Stimulated activated CD8-positive, alpha-beta memory T cell treated with anti-CD3 and anti-CD28 coated beads, Interleukin-15, amount 100 ng/mL, for 48 hours (primary cell): ENCODE results near the gene SLC35B4.

ENCODE experiments used
- DNase-seq, 2 donors: peaks; one replicate each; pipeline ENCODE4 v3.0.0-alpha.2; 2020; ENCODE audit warnings: low read depth in 2 of 2

The SLC35B4 gene, protein sequence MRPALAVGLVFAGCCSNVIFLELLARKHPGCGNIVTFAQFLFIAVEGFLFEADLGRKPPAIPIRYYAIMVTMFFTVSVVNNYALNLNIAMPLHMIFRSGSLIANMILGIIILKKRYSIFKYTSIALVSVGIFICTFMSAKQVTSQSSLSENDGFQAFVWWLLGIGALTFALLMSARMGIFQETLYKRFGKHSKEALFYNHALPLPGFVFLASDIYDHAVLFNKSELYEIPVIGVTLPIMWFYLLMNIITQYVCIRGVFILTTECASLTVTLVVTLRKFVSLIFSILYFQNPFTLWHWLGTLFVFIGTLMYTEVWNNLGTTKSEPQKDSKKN

DNA sequence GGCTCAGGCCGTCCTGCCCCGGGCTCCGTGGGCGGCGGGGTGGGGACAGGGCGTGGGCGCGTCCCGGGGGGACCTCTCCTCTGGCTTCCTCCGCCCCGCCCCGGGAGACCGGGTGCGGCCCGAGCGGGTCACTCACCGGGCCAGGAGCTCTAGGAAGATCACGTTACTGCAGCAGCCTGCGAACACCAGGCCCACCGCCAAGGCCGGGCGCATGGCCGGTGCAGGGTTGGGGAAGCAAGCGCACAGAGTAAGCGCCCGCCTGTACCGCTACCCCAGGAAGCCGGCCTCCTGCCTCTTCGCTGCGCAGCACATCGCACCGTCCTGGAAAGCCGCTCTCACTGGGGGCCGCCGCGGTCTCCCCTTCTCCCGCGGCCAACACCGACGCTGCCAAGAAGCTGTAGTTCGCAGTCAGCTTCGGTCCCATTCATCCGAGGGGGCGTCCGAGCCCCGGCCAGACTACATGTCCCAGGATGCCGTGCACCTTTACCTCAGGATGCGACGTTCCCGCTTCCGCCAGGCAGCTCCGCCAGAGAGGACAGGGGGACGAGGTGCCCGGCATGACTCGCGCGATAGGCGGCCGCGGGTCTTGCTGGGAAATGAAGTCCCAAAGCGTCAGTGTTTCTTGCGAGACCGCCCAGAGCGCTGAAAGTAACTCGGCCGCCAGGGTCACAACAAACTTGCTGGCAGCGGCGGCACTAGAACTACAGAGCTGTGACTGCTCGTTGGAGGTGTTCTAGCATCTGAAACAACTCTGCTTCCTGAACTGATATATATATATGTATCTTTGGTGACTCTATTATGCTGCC is at the start of gene SLC35B4:
Gene SLC35B4, minus strand, starts transcription at position 392 of the 806 bp plus-strand sequence. Its CDS starts 179 bp downstream, at position 213.
- peak; percentile 92 to 94 for DNase-seq

DNA sequence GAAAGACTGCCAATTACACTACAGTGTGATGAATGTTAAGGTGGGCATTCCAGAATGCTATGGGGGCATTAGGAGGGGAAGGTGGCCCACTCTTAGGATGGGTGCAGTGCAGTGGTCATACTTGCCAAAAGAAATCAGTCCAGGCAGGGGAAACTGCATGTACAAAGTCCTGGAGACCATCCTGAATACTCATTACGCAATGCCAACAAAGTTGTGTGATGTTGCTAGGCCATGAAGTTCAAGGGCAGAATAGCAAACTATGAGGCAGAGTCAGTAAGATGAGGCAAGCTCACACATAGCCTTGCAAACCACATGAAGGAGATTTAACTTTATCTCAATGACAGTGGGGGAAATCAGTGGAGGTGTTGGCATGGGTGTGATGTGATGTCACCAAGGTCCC is 49.8 kb upstream of the SLC35B4 start:
- DNase-seq = no peak

DNA sequence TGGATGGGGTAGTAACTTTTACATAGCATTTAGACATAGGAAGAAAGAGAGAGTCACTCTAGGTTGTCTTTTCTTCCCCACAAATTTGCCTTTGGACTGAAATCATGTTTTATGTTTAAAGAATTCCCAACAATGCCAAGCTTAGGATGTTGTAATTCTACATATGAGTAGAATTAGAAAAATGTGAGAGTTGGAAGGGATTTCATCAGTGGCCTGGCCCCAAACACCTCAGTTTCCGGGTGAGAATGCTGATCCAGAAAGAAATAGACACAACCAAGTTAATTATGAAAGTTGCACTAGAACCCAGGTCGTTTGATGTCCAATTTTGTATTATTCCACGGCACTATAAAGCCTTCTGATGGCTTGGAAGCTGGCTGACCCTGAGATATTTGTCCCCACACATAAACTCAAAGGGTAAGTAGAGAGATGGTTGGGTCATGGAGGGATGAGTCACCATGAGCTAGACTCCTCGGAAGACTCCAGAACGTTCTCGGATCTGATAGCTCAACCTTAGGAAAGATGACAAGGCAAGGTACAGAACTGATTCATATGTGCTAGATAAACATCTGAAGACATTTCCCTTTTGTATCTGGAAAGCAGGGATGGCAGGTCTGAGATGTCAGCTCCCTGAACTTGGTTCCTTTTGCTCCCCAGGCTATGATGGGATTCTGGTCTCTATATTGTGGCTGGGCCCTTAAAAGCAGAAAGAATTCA is 48.8 kb upstream of the SLC35B4 start:
- no peak for DNase-seq

DNA sequence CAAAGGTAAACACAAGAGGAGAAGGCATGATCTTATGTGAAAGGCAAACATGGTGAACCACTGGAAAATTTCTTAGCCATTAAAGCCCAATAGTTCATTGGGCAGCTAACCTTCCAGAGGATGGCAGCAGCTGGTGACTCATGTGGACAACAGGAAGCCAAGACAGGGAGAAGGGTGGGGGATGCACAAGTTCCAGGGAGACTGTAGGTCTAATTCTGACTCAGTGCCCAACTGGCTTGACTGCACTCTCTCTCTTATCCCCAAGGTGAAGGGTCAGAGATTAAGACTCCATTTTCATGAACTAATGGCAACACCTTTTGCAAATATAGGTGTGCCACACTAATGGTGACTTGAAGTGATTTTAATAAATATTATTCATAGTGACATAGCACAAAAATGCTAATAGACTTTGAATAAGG is 47.9 kb upstream of the SLC35B4 start:
- no peak for DNase-seq

DNA sequence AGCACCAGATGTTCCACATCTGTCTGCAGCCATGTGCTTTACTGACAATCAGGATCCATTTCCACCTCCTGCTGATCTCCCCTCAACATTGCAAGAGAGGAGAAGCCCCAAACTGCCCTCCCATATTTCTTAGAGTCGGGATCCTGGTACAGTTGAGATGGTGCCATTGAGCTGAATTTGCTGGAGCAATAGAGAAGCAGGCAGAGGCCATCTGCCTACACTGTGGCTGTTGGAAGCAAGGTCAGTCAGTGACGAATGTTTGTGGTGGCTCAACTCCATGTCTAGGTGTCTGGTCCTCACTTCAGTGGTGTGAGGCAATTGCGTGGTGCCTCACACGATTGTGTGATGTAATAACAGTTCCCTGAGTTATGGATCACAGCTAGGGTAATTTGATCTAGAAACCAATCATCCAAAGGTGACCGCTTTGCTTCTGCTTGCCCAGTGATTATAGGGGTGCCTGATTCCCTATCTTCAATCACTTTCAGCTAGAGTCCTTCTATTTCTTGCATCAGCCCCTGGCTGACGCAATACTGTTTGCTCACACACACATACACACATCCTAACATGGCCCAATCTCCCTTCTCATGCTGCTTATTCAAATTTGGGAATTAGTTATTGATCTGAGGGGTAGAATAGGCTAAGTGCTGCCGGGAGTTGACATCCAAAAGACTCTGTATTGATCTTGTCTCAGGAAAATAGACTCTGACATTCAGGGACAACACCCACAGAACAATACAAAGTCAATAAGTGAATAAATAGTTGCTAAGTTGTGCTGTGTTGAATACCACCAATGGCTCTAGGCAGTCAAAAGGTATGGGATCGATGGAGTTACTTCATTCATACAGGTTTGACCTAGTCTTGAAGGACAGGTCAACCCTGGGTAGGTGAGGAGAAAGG is 46.1 kb upstream of the SLC35B4 start:
- no peak for DNase-seq

DNA sequence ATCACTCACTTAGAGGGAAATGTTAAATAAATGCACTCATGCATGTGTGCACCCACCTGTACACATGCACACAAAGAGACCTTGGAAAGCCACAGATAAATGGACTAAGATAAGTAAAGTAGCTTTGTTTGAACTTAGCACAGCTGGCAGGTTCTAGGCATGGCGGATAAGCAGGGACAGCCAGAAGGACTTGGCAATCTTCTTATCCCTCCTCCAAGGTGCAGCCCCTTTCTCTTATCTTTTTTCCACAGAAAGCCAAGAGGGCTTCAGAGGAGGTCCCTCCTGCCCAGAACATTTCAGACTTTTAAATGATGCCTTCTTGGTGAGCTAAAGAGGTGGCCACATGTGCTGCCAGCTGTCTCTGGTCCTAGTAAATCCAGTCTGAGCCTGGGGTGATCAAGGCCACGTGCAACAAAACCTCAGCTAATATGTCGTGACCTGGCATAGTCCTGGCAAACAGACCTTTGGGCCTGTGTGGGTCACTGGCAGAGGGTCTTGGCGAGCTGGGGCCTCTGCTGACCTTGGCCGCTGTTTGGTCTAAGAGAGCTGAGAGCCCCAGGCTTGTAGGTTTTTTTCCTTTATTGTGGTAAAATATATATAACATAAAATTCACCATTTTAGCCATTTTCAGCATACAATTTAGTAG is 43.2 kb upstream of the SLC35B4 start:
- DNase-seq = no peak

DNA sequence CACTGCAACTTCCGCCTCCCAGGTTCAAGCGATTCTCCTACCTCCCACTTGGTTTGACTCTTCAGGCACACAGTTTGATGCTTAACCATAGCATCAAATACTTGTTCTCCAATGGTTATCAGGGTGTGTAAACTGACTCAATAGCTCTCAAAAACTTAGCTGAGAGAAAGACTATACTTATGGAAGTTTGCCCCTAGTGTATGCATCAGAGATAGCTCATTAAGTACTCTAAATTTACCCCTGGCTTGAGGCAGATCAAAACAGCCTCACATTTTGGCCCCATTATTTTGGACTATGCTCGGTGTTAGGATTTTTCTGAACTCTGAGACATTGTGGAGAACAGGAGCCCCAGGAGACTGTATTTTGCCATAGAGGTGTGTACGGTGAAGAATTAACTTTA is 40.8 kb upstream of the SLC35B4 start:
- no peak for DNase-seq

DNA sequence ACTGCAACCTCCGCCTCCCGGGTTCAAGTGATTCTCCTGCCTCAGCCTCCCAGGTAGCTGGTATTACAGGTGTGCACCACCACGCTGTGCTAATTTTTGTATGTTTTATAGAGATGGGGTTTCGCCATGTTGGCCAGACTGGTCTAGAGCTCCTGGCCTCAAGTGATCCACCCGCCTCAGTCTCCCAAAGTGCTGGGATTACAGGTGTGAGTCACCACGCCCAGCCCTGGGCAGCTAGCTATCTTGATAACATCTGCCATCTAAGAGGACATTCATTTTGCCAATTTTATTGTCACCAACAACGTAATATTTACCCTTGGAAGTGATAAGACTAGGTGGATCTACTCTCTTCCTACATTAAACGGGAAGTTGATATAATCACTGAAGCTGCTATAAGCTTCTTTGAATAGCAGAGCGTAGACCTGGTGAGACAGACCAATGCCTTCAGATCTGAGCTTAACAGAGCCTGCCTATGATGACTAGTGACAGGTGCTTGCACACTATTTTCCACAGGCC is 39.7 kb upstream of the SLC35B4 start:
- no peak for DNase-seq

DNA sequence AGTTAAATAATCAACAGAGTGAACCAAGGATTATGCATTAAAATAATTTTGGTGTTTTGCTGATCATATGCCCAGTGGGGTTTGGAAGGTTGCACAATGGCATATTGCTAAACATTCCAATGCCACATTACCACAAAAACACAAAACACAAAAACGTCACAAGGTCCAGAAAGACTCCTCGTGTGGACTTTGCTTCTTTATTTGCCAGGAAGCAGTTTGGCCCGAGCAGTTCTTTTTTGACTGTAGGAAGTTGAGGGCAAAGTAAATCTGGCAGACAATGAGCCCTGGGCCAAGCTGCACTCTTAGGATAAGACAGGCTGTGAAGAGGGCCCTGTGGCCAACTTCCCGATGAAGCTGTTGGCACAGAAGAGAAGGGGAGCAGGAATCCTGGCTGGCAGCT is 39.2 kb upstream of the SLC35B4 start:
- DNase-seq = no peak

DNA sequence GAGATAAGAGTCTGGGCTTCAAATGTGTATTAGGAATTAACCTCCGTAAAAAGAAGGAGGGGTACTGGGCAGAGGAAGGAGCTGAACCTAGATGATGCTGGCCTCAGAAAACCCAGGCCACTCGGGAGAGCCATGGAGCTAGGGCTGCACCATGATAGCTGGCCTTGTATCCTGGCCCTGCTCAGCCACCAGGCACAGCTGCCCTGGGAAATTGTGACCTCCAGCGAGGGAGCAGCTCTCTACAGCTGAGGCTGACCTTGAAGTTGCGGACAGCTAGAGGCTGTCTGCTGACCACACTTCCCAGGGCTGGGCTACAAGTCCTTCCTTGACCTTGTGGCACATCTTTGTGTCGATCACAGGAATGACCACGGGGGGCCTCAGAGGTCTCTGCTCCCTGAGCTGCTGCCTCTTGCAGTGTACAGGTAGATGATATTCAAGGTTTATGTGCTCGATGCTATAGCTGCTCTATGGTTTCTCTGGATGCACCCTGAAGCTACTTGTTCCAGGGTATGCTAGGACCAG is 38.3 kb upstream of the SLC35B4 start:
- no peak for DNase-seq

DNA sequence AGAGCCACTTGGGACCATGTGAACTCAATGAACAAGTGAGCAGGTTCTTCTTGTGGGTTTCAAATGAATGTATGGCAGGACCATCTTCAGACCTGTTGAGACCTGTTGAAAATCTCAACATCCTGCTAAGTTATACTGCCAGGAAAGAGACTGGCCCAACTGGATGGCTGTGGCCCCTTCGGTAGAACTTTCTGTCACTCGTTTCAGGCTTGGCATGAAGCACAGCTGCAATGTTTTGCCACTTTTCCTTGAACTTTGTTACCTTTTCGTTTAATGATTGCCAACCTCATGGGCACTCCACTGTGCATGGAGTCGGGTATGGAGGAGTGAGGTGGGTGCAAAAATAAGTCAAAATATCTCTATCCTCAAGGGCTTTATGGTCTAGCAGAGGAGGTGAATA is 36.7 kb upstream of the SLC35B4 start:
- no peak for DNase-seq

DNA sequence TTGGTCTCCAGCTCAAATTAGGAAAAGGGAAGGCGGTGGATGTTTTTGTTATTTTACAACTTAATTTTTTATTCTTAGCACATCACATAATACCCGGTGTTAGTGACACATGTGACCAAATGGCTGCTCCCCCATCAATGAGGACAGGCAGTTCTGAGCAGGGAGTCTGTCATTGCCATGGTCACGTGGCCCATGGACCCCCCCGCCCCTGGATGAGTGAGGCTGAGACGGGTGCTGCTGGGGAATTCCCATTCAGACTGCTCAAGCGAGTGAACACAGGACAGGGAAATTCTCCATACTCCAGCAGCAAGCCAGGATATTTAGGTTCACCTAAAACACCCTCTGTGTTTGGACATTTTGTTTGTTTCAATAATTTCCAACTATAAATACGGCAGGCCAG is 34.7 kb upstream of the SLC35B4 start:
- no peak for DNase-seq

DNA sequence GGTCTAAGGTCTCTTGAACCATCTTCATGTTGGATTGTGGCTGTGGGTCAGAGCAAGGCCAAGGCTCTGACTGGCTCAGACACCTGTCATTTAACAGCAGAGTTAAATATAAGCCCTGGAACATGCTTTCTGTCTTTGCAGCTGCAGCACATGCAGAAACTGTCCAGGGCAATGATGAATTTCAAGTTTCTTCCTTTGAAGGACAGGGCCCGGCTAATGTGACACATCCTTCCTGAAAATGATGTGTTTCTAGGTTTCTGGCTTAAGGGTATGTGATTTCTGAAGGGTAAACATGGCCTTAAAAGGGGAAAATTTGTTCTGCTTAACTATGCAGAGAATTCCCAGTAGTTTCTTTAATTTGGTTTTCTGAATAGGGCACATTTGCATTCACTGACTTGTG is 34.0 kb upstream of the SLC35B4 start:
- DNase-seq = no peak

DNA sequence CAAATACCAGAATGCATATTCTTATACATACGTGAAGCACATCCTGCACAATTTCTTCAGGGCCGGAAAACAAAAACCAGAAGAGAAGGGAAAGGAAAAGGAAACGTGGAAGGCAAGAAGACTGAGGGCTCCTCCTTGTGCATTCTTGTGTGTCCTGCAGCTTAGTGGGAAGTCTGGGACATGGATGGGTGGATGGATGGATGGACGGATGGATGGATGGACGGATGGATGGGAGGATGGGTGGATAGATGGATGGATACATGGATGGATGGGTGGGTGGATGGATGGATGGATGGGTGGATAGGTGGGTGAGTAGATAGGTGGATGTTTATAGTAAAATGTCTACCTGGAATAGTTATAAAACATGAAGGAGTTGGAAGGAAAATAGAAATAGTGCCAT is 30.8 kb upstream of the SLC35B4 start:
- no peak for DNase-seq

DNA sequence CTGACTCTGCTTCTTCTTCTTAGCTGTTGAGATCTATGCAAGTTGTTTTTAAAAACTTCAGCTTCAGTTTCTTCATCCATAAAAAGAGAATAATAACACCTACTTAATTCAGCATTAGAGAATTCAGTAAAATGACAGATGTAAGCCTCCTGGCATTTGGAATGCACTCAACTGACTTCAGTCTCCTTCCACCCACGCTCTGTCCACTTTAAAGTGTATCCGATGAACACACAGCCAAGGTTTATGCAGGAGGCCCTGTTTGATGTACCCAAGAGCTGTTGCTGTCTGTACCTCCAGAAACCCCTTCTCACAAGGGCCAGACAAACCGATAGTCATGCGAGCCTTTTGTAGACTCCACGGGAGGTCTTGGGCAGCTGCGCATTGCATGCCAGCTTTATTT is 27.1 kb upstream of the SLC35B4 start:
- no peak for DNase-seq

DNA sequence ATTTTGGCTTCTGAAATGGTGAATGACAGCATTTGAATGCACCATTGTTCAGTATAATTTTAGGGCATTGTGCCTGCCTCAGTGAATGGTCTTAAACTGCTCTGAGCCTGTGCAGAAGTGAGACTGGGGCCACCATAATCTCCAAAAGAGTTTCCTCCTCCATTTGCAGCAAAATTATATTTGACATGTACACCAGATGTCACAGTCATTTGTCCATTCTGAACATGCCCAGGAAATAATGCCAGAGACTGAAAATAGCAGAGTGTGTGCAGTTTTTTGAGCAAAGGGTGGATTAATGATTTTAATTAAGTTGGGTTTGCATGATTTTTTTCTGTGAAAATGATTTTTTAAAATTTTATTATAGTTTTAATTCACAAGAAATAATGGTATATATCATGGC is 26.4 kb upstream of the SLC35B4 start:
- DNase-seq = no peak

DNA sequence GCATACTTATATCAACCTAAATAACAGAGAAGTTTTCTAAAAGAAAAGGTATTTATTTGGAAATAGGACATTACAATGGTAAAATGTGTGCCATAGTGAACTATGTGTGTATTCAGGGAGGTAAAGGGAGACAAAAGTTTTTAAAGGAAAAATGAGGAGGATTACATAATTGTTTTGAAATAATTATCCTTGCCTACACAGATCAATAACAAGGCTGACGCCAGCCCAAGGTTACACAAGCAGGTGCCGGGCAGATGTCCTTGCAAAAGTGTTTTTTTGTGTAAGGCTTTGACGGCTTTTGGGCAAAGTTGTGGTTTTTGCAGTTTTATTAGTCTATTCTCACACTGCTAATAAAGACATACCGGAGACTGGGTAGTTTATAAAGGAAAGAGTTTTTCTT is 22.7 kb upstream of the SLC35B4 start:
- DNase-seq = no peak

DNA sequence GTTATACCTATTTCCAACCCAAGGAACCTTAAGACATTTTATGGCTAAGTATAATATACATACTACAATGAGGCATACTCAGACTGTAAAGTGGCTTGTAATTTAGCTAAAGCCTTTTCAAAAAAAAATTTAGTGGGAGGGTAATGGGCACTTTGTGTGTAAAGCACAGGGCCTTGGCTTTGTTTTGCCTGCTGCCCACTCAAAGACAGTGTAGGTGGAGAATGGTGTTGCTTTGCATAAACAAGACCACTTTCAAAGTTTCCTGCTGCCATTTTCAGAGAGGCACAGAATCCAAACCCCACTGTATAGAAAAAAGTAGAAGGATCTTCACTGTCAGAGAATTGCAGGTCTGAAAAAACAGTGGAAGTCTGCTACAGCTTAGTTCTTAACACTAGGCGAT is 21.2 kb upstream of the SLC35B4 start:
- no peak for DNase-seq

DNA sequence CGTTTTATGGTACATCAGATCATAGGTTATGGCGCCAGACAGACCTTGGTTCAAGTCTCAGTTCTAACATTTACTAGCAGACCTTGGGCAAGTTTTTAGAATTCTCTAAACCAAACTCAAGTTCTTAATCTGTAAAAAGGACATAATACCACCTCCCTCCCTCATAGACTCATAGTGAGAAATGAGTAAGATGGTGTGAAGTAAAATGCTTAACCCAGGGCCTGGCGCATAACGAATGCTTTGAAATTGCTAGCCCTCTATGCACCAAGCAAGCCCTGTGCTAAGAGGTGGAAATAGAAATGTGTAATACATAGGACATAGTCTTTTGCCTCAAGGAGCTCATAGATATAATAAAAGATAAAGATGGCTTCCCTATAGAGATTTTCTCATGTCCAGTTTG is 17.7 kb upstream of the SLC35B4 start:
- DNase-seq = no peak

DNA sequence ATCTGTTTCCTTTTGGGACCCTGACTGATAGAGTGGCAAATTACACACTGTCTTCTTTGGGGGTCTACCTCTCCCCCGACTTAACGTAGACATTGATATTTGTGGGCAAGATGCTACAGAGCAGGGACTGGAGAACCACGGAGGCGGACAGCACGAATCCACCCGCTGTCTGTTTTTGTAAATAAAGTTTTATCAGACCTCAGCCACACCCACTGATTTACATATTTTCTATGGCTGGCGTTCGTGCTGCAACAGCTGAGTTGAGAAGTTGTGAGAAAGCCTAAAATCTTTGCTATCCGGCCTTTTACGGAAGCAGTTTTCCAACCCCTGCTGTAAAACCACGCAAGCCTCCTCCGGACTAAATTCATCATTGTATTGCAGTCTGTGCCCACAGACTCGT is 17.2 kb upstream of the SLC35B4 start:
- DNase-seq = no peak

DNA sequence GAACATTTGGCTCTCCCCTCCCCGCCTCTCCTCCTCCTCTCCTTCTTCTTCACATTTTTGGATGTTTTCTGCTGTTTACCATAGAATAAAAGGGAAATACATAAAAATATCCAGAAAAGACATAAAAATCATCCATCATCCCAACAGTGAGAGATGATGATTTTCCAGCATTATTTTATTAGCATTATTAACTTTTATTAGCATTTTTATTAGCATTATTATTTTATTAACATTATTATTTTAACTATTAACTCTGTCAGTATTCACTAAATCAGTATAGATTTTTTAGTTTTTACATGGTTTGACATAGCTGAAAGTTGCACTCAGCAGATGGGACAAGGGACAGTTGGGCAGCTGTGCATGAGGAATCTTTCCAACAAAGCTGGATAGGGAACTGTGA is 16.2 kb upstream of the SLC35B4 start:
- no peak for DNase-seq
